Measurements from ENCODE around the gene CRTC3. TPM values are rescaled to one million over a fixed set of nuclear protein-coding genes. Genes with fewer than 3 reads are reported as not detected.

Gene CRTC3
- total RNA-seq, 3 donors from 2014 or later (not counting 1 experiment from before 2014, with no cell fraction given): 68.8 to 101 (median 92.4) TPM

DNA sequence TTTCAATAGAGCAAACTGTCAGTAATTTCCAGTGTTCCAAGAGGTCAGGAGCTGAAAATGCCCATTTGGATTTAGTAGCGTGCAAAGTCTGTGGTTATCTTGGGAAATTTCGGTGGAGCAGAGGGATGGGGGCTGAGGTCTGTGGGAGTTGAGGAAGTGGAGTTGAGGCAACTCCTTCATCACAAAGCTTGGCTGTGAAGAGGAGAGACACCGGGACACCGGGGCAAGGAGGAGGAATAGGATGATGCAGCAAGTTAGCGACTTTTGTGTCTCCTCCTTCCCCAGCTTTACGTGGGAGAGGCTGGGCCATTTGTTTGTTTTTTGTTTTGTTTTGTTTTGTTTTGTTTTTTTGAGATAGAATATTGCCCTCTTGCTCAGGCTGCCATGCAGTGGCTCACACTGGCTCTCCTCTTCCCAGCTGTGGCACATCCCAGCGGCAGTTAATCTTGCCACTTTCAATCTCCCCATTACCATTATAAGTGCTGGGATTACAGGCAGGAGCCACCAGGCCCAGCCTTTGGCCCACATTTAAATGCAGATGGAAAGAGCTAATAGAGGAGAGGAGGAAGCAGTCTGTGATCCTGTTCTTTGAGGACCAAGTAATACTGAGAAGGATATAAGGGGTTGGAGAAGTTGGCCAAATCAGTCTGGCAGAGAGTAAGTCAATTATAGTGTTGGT is 47.1 kb downstream of the CRTC3 start:
- Mint-ChIP-seq H3K27ac (peak overlapping the region; percentile 15 to 86), H3K36me3 (no peaks in the 10 kb centered on the region), H3K4me3 (no peak overlapping the region), H3K27me3 (ENCODE audit: low read depth in 2 of 2) (no peaks in the 10 kb centered on the region), H3K4me1 (peaks cover 43 to 48% of the 10 kb centered on the region in 2 donors), H3K9me3 (no peaks in the 10 kb centered on the region)
- no peak overlapping the region for H3K4me3 ChIP-seq (ENCODE audit: low read length)
- no peaks in the 10 kb centered on the region for H3K9me3 ChIP-seq (ENCODE audit: control insufficient read depth, insufficient read depth, low read length)
- DNase-seq (no peak), ATAC-seq (no peak)
- H3K36me3 ChIP-seq (ENCODE audit: control insufficient read depth, insufficient read depth, low read length): no peaks in the 10 kb centered on the region
- no peak overlapping the region for H3K27ac ChIP-seq (ENCODE audit: low read length)
- peaks cover 27% of the 10 kb centered on the region for H3K4me1 ChIP-seq (ENCODE audit: control insufficient read depth, insufficient read depth, low read length)
- no peaks in the 10 kb centered on the region for H3K27me3 ChIP-seq (ENCODE audit: control insufficient read depth, insufficient read depth, low read length)
- TF ChIP-seq, protein P1, sequence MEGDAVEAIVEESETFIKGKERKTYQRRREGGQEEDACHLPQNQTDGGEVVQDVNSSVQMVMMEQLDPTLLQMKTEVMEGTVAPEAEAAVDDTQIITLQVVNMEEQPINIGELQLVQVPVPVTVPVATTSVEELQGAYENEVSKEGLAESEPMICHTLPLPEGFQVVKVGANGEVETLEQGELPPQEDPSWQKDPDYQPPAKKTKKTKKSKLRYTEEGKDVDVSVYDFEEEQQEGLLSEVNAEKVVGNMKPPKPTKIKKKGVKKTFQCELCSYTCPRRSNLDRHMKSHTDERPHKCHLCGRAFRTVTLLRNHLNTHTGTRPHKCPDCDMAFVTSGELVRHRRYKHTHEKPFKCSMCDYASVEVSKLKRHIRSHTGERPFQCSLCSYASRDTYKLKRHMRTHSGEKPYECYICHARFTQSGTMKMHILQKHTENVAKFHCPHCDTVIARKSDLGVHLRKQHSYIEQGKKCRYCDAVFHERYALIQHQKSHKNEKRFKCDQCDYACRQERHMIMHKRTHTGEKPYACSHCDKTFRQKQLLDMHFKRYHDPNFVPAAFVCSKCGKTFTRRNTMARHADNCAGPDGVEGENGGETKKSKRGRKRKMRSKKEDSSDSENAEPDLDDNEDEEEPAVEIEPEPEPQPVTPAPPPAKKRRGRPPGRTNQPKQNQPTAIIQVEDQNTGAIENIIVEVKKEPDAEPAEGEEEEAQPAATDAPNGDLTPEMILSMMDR (IDR thresholded peaks at IDR 0.05): no peak
- 98% methylated on average over 7 of the region's 7 CpGs for WGBS (ENCODE audit: insufficient coverage)
- intact Hi-C loops (cut with micrococcal nuclease): no loop called here

DNA sequence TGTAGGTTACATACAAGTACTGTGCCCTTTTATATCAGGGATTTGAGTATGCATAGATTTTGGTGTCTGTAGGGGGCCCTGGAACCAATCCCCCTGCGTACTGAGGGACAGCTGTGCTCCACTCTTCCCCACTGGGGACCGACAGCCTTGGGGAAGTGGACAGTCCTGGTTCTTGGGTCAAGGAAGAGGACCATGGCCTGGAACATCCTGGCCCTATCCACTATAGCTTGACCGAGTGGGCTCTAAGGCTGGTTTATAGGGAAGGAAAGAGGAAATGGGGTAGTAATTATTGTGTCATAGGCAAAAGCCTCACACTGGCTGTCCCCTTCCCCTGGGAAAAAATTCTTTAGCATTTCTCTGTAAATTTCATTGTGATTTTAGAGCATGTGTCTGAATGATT is 49.5 kb downstream of the CRTC3 start:
- H3K4me1 ChIP-seq (ENCODE audit: control insufficient read depth, insufficient read depth, low read length): peaks cover 19% of the 10 kb centered on the region
- no peaks in the 10 kb centered on the region for H3K9me3 Mint-ChIP-seq

DNA sequence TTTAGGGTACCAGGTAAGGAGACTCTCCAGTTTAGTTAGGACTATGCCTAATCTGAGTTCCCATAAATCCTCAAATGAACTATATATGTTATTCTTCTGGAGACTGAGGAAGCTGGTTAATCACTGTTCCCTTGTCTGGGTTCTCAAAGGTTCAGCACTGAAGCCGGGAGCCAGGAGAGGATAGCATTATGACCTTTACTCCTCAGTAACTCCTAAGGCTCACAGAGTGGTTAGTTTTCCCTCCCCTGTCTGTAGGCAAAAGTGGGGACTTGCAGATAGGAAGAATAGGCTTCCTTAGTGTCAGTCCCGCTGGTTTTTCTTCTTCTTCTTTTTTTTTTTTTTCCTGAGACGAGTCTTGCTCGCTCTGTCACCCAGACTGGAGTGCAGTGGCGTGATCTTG is 50.4 kb downstream of the CRTC3 start:
- H3K36me3 ChIP-seq (ENCODE audit: control insufficient read depth, insufficient read depth, low read length): no peaks in the 10 kb centered on the region
- H3K4me1 Mint-ChIP-seq: peaks cover 40 to 45% of the 10 kb centered on the region in 2 donors
- ATAC-seq (no peak), DNase-seq (no peak)
- H3K27me3 Mint-ChIP-seq (ENCODE audit: low read depth in 2 of 2): no peaks in the 10 kb centered on the region
- H3K27me3 ChIP-seq (ENCODE audit: control insufficient read depth, insufficient read depth, low read length): no peaks in the 10 kb centered on the region
- 82% methylated on average over 4 of the region's 5 CpGs for WGBS (ENCODE audit: insufficient coverage)
- TF ChIP-seq, protein P1 (IDR thresholded peaks at IDR 0.05): no peak
- no peak overlapping the region for H3K27ac ChIP-seq (ENCODE audit: low read length)
- no peaks in the 10 kb centered on the region for H3K36me3 Mint-ChIP-seq
- H3K4me1 ChIP-seq (ENCODE audit: control insufficient read depth, insufficient read depth, low read length): peaks cover 14% of the 10 kb centered on the region
- H3K4me3 ChIP-seq (ENCODE audit: low read length): no peak overlapping the region
- H3K9me3 Mint-ChIP-seq: no peaks in the 10 kb centered on the region
- H3K4me3 Mint-ChIP-seq: no peak overlapping the region
- H3K27ac Mint-ChIP-seq: no peak overlapping the region
- intact Hi-C loops (cut with micrococcal nuclease): no loop called here
- H3K9me3 ChIP-seq (ENCODE audit: control insufficient read depth, insufficient read depth, low read length): no peaks in the 10 kb centered on the region

More for the DNA sequence above, 49.5 kb downstream of the CRTC3 start:
- 88% methylated on average over 3 of the region's 3 CpGs for WGBS (ENCODE audit: insufficient coverage)
- Histone ChIP-seq H3K27ac (ENCODE audit: low read length) (no peak overlapping the region), H3K9me3 (ENCODE audit: control insufficient read depth, insufficient read depth, low read length) (no peaks in the 10 kb centered on the region), H3K36me3 (ENCODE audit: control insufficient read depth, insufficient read depth, low read length) (no peaks in the 10 kb centered on the region), H3K4me3 (ENCODE audit: low read length) (no peak overlapping the region), H3K27me3 (ENCODE audit: control insufficient read depth, insufficient read depth, low read length) (no peaks in the 10 kb centered on the region)
- Mint-ChIP-seq H3K4me1 (peaks cover 46 to 50% of the 10 kb centered on the region in 2 donors), H3K4me3 (no peak overlapping the region), H3K27me3 (ENCODE audit: low read depth in 2 of 2) (no peaks in the 10 kb centered on the region), H3K27ac (peak overlapping the region in 1 of 2 donors; percentile 11), H3K36me3 (no peaks in the 10 kb centered on the region)
- TF ChIP-seq, protein P1 (IDR thresholded peaks at IDR 0.05): no peak
- ATAC-seq (no peak), DNase-seq (no peak)
- intact Hi-C loops (cut with micrococcal nuclease): no loop called here

DNA sequence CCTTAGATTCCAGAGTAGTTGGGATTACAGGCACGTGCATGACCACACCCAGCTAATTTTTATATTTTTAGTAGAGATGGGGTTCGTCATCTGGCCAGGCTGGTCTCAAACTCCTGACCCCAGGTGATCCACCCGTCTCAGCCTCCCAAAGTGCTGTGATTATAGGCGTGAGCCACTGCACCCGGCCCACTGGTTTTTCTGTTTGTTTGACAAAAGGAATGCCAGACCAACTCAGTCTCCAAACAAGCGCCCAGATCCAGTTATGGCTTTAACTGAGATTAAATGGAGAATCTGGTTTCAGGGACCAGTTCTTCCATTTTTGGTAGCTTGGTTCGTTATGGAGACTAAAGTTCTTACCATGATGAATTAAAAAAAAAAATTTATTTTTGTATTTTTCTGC is 50.8 kb downstream of the CRTC3 start:
- no peaks in the 10 kb centered on the region for H3K27me3 ChIP-seq (ENCODE audit: control insufficient read depth, insufficient read depth, low read length)
- H3K27ac ChIP-seq (ENCODE audit: low read length): no peak overlapping the region
- H3K4me3 Mint-ChIP-seq: no peak overlapping the region
- peaks cover 36 to 45% of the 10 kb centered on the region in 2 donors for H3K4me1 Mint-ChIP-seq
- H3K36me3 ChIP-seq (ENCODE audit: control insufficient read depth, insufficient read depth, low read length): no peaks in the 10 kb centered on the region
- 92% methylated on average over 7 of the region's 7 CpGs for WGBS (ENCODE audit: insufficient coverage)
- no peak for DNase-seq
- no peaks in the 10 kb centered on the region for H3K9me3 Mint-ChIP-seq
- no peak overlapping the region for H3K27ac Mint-ChIP-seq
- H3K9me3 ChIP-seq (ENCODE audit: control insufficient read depth, insufficient read depth, low read length): no peaks in the 10 kb centered on the region
- H3K4me3 ChIP-seq (ENCODE audit: low read length): no peak overlapping the region
- no peaks in the 10 kb centered on the region for H3K27me3 Mint-ChIP-seq (ENCODE audit: low read depth in 2 of 2)
- peaks cover 12% of the 10 kb centered on the region for H3K4me1 ChIP-seq (ENCODE audit: control insufficient read depth, insufficient read depth, low read length)
- ATAC-seq: no peak
- TF ChIP-seq, protein P1 (IDR thresholded peaks at IDR 0.05): no peak
- intact Hi-C loops (cut with micrococcal nuclease): no loop called here
- no peaks in the 10 kb centered on the region for H3K36me3 Mint-ChIP-seq

Measured in natural killer cell (primary cell).